Left colon (tissue), 2 donors: ENCODE results near the gene NRTN. TPM values are rescaled to one million over a fixed set of nuclear protein-coding genes. Genes with fewer than 3 reads are reported as not detected.
"Not testable (repeated sequence)": the region's sequence is repeated elsewhere in the genome, so short reads cannot be mapped to it uniquely, and the experiment has no call there.

Experiments
- ATAC-seq: fragments of 200-7000 bp; cut with Tn5 transposase; one replicate; pipeline ENCODE4 v1.9.1; 2020; ENCODE audit warnings: mild to moderate bottlenecking, moderate library complexity
- DNase-seq, 2 donors: peaks; one replicate each; pipeline ENCODE4 v3.0.0-alpha.2; 2020
- intact Hi-C, 2 donors: fragments of 100-400 bp; cut with DNase I in 1 of 2; cut with micrococcal nuclease in 1 of 2; formaldehyde crosslinking; loops; one replicate each; pipeline versions ENCODE4 v1.11.2 to v1.14.0; 2022; cut with DNase I, micrococcal nuclease
- total RNA-seq, 2 donors: library from RNA; stranded (reverse); fragmentation: NEBNext Ultra II Directional; extraction: Animal tissue kit (Norgen Biotek cat#: 25700); gene quantifications; one replicate each; pipeline ENCODE4 v1.2.1, GENCODE V29; 2021
- donor health status: DM: no; HTN: no; CAD: no.
- donor health status: DM: yes; HTN: yes; CAD: no.

The NRTN gene
- total RNA-seq, 2 donors from 2014 or later, result 1.2 to 1.7 TPM

DNA sequence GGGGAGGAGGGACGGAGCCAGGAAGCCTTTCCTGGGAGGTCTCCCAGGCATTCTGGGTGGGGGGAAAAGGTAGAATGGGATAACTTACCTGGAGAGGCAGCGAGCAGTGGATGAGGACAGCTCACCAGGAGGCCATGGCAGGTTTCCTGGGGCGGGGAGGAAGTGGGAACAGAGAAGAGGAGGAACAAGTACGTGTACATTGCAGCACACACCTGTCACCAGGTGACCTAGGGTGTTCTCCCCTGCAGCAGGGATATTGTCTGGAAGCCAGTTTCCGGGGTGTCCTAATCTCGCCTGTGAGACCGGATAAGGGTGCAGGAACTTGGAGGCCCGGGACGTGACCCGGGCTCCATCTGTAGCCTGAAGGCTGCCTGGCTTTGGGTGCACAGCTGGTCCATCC, 46.4 kb downstream of the NRTN start, which contains the start of gene FUT3:
FUT3 (minus strand) TSS at position 148 of the 400 bp plus-strand sequence.
- DNase-seq (peak; percentile 80 to 90), ATAC-seq (peak; percentile 78)
- intact Hi-C loops, result no loop called here

- intact Hi-C loops, DNase-seq, ATAC-seq: not testable (repeated sequence)
These were observed 49.3 kb downstream of the NRTN start for GRCh38 chr19:5854121-5854520.

DNA sequence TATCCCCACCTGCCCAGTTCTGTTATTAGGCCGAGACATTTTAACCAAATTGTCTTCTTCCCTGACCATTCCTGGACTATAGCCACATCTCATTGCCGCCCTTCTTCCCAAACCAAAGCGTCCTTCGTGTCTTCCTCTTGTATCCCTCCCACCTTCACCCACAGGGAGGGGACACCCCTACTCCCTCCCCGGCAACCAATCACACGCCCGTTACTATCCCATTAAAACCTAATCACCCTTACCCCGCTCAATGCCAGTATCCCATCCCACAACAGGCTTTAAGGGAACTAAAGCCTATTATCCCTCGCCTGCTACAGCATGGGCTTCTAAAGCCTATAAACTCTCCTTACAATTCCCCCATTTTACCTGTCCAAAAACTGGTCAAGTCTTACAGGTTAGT, 50.3 kb downstream of the NRTN start:
- ATAC-seq, DNase-seq, intact Hi-C loops: not testable (repeated sequence)

DNA sequence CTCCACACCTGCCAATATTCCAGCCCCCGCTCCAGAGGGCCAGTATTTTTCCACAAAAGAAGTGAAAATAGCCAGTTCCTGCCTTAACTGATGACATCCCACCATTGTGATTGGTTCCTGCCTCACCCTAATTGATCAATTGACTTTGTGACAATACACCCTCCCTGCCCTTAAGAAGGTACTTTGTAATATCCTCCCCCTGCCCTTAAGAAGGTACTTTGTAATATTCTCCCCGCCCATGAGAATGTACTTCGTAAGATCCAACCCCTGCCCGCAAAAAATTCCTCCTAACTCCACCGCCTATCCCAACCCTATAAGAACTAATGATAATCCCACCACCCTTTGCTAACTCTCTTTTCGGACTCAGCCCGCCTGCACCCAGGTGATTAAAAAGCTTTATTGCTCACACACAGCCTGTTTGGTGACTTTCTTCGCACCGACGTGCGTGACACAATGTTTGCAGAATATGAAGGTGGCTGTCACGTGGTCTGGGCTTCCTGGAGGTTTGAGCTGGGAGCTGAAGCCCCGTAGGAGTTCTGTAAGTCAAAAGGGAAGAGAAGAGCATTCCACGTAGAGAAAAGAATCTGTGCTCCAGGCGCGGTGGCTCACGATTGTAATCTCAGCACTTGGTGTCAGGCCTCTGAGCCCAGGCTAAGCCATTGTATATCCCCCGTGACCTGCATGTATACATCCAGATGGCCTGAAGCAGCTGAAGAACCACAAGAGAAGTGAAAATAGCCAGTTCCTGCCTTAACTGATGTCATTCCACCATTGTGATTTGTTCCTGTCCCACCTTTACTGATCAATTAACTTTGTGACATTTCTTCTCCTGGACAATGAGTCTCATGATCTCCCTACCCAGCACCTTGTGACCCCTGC, 52.6 kb downstream of the NRTN start:
- intact Hi-C loops, result no loop called here
- ATAC-seq (no peak), DNase-seq (no peak)

DNA sequence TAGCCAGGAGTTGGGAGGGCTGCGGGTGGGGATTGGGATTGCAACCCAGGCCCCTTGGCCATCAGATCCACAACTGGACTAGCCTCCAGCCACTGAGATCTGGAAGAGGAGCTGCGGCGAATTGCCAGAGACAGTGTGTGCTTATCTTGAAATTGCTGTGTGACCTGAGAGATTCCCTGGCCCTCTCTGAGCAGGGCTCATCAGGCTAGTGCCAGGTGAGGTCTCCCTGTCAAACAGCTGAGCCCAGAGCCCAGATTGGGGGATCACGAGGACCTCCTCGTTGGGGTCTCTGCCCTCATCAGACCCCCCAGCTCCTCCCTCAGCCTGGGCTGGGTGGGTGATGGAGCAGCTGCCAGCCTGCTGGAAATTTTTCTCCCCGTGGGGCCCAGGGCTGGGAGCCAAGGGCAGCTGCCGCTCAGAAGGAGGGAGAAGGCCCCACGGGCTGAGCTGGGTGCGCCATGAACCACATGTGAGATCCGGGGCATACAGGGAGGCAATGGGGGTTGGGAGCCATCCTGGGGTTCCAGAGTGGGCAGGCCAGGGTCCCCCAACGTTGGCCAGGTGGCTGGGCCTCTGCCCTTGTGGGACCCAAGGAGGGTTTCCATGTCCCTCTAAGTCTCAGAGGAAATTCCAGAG, 58.3 kb downstream of the NRTN start:
- no peak for DNase-seq
- intact Hi-C loops, result no loop called here
- ATAC-seq, result no peak

- ATAC-seq, result no peak
- intact Hi-C loops, result no loop called here
- no peak for DNase-seq
These were observed 59.3 kb downstream of the NRTN start for GRCh38 chr19:5864013-5864720.

DNA sequence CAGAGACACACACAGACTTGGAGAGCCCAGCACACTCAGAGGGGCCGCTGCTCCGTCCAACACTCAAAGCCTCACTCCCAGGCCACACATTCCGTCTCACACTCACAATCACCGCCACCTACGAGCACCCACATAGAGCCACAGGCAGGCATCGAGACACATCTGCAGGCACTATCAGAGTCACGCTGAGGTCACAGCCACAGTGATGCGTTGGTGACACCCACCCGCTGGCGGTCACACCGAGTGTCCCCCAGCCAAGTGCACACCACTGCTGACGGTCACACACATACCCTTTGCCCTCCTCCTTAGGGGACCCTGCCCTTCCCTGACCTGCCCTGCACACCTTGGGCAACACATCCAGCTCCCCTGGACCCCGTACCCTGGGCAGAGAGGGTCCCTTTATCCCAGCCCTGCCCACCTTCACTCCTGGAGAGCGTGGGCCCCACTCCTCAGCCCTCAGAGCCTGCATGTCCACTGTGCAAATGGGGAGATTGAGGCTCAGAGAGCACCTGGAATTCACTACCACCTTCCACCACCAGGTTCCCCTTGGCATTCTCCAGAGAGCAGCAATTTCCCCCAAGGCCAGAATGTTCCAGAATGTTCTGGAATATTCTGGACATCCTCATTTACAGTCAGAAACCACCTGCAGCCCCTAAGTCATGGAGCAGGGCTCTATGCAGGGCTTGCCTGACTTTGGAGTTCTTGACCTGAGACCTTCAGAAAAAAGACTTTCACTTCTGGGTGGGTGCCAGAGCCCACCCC, 60.0 kb downstream of the NRTN start:
- intact Hi-C loops, result no loop called here
- ATAC-seq (no peak), DNase-seq (no peak)

DNA sequence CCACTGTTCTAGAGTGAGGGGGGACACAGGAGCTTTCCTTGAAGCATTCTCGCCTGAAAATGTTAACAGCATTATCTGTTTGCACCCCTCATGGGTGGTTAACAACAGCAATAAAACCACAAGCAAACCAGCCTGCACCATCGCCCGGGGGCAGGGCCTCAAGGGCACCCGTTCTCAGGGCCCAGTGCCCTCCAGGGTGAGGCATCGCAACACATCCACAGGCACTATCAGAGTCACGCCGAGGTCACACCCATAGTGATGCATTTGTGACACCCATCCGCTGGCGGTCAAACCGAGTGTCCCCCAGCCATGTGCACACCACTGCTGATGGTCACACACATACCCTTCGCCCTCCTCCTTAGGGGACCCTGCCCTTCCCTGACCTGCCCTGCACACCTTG, 60.9 kb downstream of the NRTN start:
- intact Hi-C loops, result no loop called here
- ATAC-seq (no peak), DNase-seq (no peak)

- no peak for DNase-seq
- ATAC-seq, result no peak
- intact Hi-C loops, result no loop called here
These were observed 62.6 kb downstream of the NRTN start for GRCh38 chr19:5867201-5868136.

DNA sequence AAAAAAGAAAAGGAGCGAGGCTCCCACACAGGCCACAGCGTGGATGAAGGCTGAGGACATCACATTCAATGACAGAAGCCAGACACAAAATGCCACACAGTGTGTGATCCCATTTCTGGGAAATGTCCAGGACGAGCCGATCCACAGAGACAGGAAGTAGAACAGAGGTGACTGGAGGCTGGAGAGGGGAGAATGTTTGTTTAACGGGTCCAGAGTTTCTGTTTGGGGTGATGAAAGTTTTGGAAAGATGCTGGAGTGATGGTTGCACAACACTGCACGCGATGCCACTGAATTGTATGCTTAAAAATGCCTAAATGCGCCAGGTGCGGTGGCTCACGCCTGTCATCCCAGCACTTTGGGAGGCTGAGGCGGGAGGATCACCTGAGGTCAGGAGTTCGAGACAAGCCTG, 66.1 kb downstream of the NRTN start:
- no peak for DNase-seq
- ATAC-seq, result no peak
- intact Hi-C loops, result no loop called here

- ATAC-seq, result peak; percentile 49
- DNase-seq, result no peak
- intact Hi-C loops, result no loop called here
These were observed 68.8 kb downstream of the NRTN start for GRCh38 chr19:5873617-5874199.

DNA sequence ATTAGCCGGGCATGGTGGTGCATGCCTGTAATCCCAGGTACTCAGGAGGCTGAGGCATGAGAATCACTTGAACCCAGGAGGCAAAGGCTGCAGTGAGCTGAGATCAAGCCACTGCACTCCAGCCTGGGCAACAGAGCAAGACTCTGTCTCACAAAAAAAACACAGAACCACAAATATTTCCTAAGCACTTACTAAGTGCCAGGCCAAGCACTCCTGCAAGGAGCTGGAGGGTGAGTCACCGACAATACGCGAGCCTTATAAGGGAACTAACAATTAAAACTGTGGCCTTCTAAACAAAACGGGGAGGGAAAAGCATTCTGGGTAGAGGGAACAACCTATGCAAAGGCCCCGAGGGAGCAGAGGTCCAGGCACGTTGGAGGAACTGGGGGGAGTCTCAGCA, 69.6 kb downstream of the NRTN start:
- ATAC-seq, DNase-seq, intact Hi-C loops: not testable (repeated sequence)

- intact Hi-C loops, result no loop called here
- ATAC-seq (no peak), DNase-seq (no peak)
These were observed 72.6 kb downstream of the NRTN start for GRCh38 chr19:5877427-5877826.

GRCh38 chr19:5877882-5878281, 73.0 kb downstream of the NRTN start:
- intact Hi-C loops, result no loop called here
- ATAC-seq, result no peak

More at GRCh38 chr19:5877882-5878281, 73.0 kb downstream of the NRTN start:
- DNase-seq, result no peak
